Hepatocyte (in vitro differentiated cells): ENCODE results near the gene SRCIN1.
A peak's percentile ranks its signal among the peaks of the same experiment; 100 is the strongest.

Source experiments
- EZH2 ChIP-seq: fragments of 200-600 bp; sonication (generic); IDR thresholded peaks from 2 replicates; pipeline ENCODE4 v1.6.1; 2016; ENCODE audit warnings: antibody characterized with exemption, mild to moderate bottlenecking, borderline replicate concordance
- EZH2phosphoT487 ChIP-seq: fragments of 200-600 bp; sonication (generic); IDR thresholded peaks from one replicate; pipeline ENCODE4 v1.6.1; 2018; ENCODE audit warnings: antibody characterized with exemption, mild to moderate bottlenecking, low read depth, moderate library complexity; ENCODE audit not compliant: unreplicated experiment, severe bottlenecking
- TF ChIP-seq, protein P1 (sequence below): fragments of 200-600 bp; sonication (generic); IDR thresholded peaks from 2 replicates; pipeline ENCODE4 v1.5.1; 2016; ENCODE audit warnings: antibody characterized with exemption, mild to moderate bottlenecking; ENCODE audit not compliant: poor library complexity

DNA sequence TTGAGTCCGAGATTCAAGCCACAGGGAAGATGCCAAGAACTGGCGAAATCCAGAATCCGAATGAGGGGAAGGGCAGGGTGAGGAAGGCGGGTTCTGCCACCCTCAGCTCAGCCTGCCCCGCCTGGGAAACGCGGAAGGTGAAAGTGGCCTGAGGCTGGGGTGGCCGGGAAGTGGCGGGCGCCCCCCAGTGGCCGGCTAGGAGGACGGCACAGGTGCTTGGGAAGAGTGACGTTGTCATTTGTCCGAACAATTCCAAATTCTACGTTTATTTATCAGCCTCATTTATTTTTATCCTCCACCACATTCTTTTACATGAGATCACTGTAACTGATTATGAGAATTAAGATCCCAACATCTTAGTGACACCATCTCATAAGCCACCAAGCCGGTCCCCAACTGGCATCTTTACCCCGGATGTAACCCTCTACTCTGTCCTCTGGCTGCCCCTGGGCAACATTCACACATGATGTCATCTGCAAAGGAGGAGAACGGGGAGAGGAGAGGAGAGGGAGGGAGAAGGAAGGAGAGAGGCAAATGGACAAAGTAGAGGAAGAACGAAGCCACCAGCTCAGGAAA, 21.3 kb downstream of the SRCIN1 start:
- TF ChIP-seq, protein P1, sequence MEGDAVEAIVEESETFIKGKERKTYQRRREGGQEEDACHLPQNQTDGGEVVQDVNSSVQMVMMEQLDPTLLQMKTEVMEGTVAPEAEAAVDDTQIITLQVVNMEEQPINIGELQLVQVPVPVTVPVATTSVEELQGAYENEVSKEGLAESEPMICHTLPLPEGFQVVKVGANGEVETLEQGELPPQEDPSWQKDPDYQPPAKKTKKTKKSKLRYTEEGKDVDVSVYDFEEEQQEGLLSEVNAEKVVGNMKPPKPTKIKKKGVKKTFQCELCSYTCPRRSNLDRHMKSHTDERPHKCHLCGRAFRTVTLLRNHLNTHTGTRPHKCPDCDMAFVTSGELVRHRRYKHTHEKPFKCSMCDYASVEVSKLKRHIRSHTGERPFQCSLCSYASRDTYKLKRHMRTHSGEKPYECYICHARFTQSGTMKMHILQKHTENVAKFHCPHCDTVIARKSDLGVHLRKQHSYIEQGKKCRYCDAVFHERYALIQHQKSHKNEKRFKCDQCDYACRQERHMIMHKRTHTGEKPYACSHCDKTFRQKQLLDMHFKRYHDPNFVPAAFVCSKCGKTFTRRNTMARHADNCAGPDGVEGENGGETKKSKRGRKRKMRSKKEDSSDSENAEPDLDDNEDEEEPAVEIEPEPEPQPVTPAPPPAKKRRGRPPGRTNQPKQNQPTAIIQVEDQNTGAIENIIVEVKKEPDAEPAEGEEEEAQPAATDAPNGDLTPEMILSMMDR = peak; percentile 88
- TF ChIP-seq EZH2phosphoT487 (no peak), EZH2 (no peak)
